Tibial nerve (tissue), 4 donors: ENCODE results near the gene OGDH. TPM values are rescaled to one million over a fixed set of nuclear protein-coding genes. Genes with fewer than 3 reads are reported as not detected.
"Not testable (repeated sequence)": the region's sequence is repeated elsewhere in the genome, so short reads cannot be mapped to it uniquely, and the experiment has no call there.

Experiments used
- DNase-seq, 2 donors: peaks; one replicate each; pipeline ENCODE4 v3.0.0-alpha.2; 2019; ENCODE audit warnings: low spot score in 2 of 2
- H3K27ac ChIP-seq, 4 donors: fragments of 200-600 bp; sonication (generic) in 3 of 4; one replicate each; pipeline ENCODE4 v1.5.1; 2017 to 2019; ENCODE audit warnings: mild to moderate bottlenecking in 1 of 4
- H3K27me3 ChIP-seq, 2 donors: fragments of 200-600 bp; sonication (generic) in 1 of 2; one replicate each; pipeline versions ENCODE4 v1.5.1 to v1.6.0; 2017 to 2019
- H3K36me3 ChIP-seq, 3 donors: fragments of 200-600 bp; sonication (generic); one replicate each; pipeline ENCODE4 v1.5.1; 2018 to 2019
- H3K4me1 ChIP-seq, 4 donors: fragments of 200-600 bp; sonication (generic) in 3 of 4; one replicate each; pipeline ENCODE4 v1.5.1; 2017 to 2019
- H3K4me3 ChIP-seq, 4 donors: fragments of 200-600 bp; sonication (generic) in 3 of 4; one replicate each; pipeline ENCODE4 v1.5.1; 2017 to 2019; ENCODE audit warnings: mild to moderate bottlenecking in 1 of 4, moderate library complexity in 1 of 4
- H3K9me3 ChIP-seq, 4 donors: fragments of 200-600 bp; sonication (generic) in 3 of 4; one replicate each; pipeline ENCODE4 v1.5.1; 2017 to 2019
- EP300 ChIP-seq, 2 donors: sonication (generic); formaldehyde crosslinking; IDR thresholded peaks; one replicate each; pipeline ENCODE4 v1.6.1; 2017; ENCODE audit warnings: antibody characterized with exemption in 2 of 2, mild to moderate bottlenecking in 1 of 2
- POLR2A ChIP-seq, 2 donors: fragments of 450-650 bp; IDR thresholded peaks; one replicate each; pipeline ENCODE4 v1.6.1; 2017; ENCODE audit warnings: antibody characterized with exemption in 2 of 2, mild to moderate bottlenecking in 2 of 2, moderate library complexity in 2 of 2
- WGBS, 2 donors: methylation state at CpG; one replicate each; pipeline ENCODE4 v1.1.5; 2018; 5-methylcytosine and 5-hydroxymethylcytosine counted together
- total RNA-seq, 4 donors: library from RNA; depleted of rRNA; stranded (reverse); fragments of >200 nt; gene quantifications; one replicate each; pipeline ENCODE4 v1.1.0, GENCODE V29; 2016
- TF ChIP-seq, protein P1 (sequence below), 5 experiments: fragments of 200-600 bp in 3 of 5; fragments of 450-650 bp in 2 of 5; sonication (generic) in 3 of 5; IDR thresholded peaks; one replicate each; pipeline ENCODE4 v1.5.1; 2016 to 2019; ENCODE audit warnings: antibody characterized with exemption in 5 of 5, mild to moderate bottlenecking in 3 of 5, moderate library complexity in 2 of 5

The OGDH gene
- total RNA-seq, 4 donors from 2014 or later: 66.8 to 76.5 (median 70.1) TPM

DNA sequence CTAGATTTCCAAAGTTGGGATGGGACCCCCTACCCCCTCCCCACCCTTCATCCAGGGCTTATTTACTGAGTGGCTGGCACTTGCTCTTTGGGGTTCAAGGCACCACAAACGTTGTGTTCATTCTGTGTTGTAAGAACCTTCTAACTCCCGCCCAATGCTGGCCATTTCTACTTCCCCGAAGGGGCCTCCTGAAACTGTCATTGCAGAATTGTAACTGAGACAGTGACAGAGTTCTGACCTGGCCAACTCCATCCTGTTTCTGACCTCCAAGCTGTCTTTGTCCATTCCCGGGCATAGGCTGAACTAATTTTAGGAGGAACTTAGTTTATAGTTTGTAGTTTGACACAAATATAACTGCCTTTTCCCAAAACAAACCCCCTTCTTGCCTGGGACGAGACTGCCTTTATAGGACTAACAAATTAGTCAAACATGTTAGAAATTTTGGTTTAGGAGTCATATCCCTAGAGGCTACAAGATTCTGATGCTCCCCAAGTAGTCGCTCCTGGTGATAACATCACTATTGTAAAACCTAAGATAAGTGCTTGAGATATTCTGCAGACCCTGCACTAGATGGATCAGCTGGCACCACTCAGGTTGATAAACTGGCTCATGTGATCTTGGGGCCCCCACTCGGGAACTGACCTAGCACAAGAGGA is 107.4 kb downstream of the OGDH start:
- 40 to 52% methylated on average over 7 of the region's 7 CpGs for WGBS, 2 donors
- DNase-seq: no peak
- Histone ChIP-seq H3K9me3 (no peaks in the 10 kb centered on the region), H3K27ac (no peak overlapping the region), H3K4me1 (no peaks in the 10 kb centered on the region), H3K4me3 (no peak overlapping the region), H3K27me3 (no peaks in the 10 kb centered on the region), H3K36me3 (peaks cover 0 to 14% (median 5%) of the 10 kb centered on the region in 3 donors)
- TF ChIP-seq, protein P1, sequence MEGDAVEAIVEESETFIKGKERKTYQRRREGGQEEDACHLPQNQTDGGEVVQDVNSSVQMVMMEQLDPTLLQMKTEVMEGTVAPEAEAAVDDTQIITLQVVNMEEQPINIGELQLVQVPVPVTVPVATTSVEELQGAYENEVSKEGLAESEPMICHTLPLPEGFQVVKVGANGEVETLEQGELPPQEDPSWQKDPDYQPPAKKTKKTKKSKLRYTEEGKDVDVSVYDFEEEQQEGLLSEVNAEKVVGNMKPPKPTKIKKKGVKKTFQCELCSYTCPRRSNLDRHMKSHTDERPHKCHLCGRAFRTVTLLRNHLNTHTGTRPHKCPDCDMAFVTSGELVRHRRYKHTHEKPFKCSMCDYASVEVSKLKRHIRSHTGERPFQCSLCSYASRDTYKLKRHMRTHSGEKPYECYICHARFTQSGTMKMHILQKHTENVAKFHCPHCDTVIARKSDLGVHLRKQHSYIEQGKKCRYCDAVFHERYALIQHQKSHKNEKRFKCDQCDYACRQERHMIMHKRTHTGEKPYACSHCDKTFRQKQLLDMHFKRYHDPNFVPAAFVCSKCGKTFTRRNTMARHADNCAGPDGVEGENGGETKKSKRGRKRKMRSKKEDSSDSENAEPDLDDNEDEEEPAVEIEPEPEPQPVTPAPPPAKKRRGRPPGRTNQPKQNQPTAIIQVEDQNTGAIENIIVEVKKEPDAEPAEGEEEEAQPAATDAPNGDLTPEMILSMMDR (IDR thresholded peaks at IDR 0.05): no peak

DNA sequence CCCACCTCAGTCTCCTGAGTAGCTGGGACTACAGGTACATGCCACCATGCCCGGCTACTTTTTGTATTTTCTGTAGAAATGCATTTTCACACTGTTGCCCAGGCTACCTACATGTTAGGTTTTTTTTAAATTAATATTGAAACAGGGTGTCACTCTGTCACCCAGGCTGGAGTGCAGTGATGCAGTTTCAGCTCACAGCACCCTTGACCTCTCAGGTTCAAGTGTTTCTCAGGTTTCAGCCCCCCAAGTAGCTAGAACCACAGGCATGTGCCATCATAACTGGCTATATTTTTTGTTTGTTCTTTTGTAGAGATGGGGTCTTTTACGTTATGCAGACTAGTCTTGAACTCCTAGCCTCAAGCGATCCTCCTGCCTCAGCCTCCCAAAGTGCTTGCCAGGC is 109.8 kb downstream of the OGDH start:
- Histone ChIP-seq H3K27me3 (no peaks in the 10 kb centered on the region), H3K36me3 (no peaks in the 10 kb centered on the region), H3K9me3 (peaks cover 0 to 14% (median 0%) of the 10 kb centered on the region in 4 donors), H3K4me1 (no peaks in the 10 kb centered on the region), H3K4me3 (no peak overlapping the region), H3K27ac (no peak overlapping the region)
- no peak for DNase-seq
- TF ChIP-seq, protein P1 (IDR thresholded peaks at IDR 0.05): no peak
- TF ChIP-seq POLR2A (IDR thresholded peaks at IDR 0.05) (no peak), EP300 (IDR thresholded peaks at IDR 0.05) (no peak)
- WGBS, 2 donors: 89 to 96% methylated on average over 3 of the region's 3 CpGs

DNA sequence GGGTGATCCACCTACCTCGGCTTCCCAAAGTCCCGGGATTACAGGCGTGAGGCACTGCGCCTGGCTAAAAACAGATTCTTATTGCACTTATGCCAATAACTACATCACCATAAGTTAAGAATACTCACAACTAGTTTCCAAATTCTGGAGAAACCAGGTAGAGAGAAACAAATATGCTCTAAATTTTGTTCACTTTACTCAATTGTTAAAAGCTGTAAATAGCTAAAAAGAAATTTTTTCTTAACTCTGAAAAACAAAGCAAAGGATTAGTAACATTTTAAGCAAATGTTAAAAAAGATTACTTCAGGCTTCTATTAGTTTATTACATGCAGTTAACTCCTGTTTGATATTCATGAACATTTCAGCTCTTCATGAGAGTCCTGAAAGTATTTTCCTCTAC is 113.9 kb downstream of the OGDH start:
- DNase-seq: no peak
- H3K4me1 ChIP-seq: no peaks in the 10 kb centered on the region
- no peaks in the 10 kb centered on the region for H3K27me3 ChIP-seq
- no peak overlapping the region for H3K4me3 ChIP-seq
- 94 to 96% methylated on average over 4 of the region's 4 CpGs for WGBS, 2 donors
- TF ChIP-seq POLR2A (IDR thresholded peaks at IDR 0.05) (no peak), EP300 (IDR thresholded peaks at IDR 0.05) (no peak)
- TF ChIP-seq, protein P1 (IDR thresholded peaks at IDR 0.05): no peak
- H3K27ac ChIP-seq: no peak overlapping the region
- H3K36me3 ChIP-seq: no peaks in the 10 kb centered on the region
- peaks cover 0 to 14% (median 0%) of the 10 kb centered on the region in 4 donors for H3K9me3 ChIP-seq

DNA sequence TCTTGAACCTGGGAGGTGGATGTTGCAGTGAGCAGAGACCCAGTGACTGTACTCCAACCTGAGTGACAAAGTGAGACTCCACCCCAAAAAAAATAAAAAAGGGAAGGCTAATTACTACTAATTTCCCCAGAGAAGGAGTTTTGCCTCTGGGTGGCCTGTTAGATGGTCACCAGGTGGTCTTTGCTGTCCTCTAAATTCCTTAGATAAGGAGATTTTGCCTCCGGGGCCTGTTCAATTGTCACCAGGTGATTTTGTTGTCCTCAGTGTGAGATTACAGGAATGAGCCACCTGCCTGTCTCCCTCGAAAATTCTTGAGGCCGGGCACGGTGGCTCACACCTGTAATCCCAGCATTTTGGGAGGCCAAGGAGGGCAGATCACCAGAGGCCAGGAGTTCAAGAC is 117.8 kb downstream of the OGDH start:
- Histone ChIP-seq H3K27me3 (no peaks in the 10 kb centered on the region), H3K4me3 (no peak overlapping the region), H3K4me1 (no peaks in the 10 kb centered on the region), H3K36me3 (no peaks in the 10 kb centered on the region), H3K27ac (no peak overlapping the region), H3K9me3 (peaks cover 0 to 14% (median 0%) of the 10 kb centered on the region in 4 donors)
- 88% methylated on average over 4 of the region's 4 CpGs for WGBS, 2 donors
- TF ChIP-seq EP300 (IDR thresholded peaks at IDR 0.05) (no peak), POLR2A (IDR thresholded peaks at IDR 0.05) (no peak)
- TF ChIP-seq, protein P1 (IDR thresholded peaks at IDR 0.05): no peak
- no peak for DNase-seq

DNA sequence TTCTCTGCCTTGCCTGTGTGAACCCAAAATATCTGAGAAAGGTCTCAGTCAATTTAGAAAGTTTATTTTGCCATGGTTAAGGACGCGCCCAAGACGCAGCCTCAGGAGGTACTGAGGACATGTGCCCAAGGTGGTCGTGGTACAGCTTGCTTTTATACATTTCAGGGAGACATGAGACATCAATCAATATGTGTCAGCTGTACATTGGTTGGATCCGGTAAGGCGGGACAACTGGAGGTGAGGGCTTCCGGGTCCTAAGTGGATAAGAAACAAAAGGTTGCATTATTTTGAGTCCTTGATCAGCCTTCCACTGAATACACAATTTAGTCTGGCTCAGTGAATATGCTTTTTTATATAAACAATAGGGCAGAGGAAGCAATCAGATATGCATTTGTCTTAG is 119.8 kb downstream of the OGDH start:
- not testable (repeated sequence) for H3K27me3 ChIP-seq, H3K36me3 ChIP-seq, H3K27ac ChIP-seq, DNase-seq, H3K9me3 ChIP-seq, H3K4me1 ChIP-seq, H3K4me3 ChIP-seq
- WGBS, 2 donors: 59 to 60% methylated on average over 7 of the region's 7 CpGs
